Osteoblast (primary cell): ENCODE results near the gene TMEM181. TPM values are rescaled to one million over a fixed set of nuclear protein-coding genes. Genes with fewer than 3 reads are reported as not detected.

Experiments used
- DNase-seq: peaks from one replicate; pipeline ENCODE4 v3.0.0; 2011; ENCODE audit warnings: low spot score, mixed read lengths; ENCODE audit not compliant: insufficient read length; ENCODE audit errors: missing footprints
- H2AFZ ChIP-seq: 2 replicates; pipeline ENCODE4 v1.6.0; 2011; ENCODE audit warnings: mild to moderate bottlenecking, low read length
- H3K27ac ChIP-seq: 2 replicates; pipeline ENCODE4 v1.5.1; 2011; ENCODE audit warnings: mild to moderate bottlenecking, low read depth, low read length, moderate library complexity
- H3K27me3 ChIP-seq: 2 replicates; pipeline ENCODE4 v1.6.0; 2012; ENCODE audit warnings: mild to moderate bottlenecking, control low read depth, inconsistent platforms, low read length, moderate library complexity; ENCODE audit not compliant: insufficient read depth
- H3K36me3 ChIP-seq: 2 replicates; pipeline ENCODE4 v1.5.1; 2011; ENCODE audit warnings: mild to moderate bottlenecking, low read length, control low read depth, moderate library complexity; ENCODE audit not compliant: insufficient read depth
- H3K4me1 ChIP-seq: 2 replicates; pipeline ENCODE4 v1.5.1; 2011; ENCODE audit warnings: mild to moderate bottlenecking, low read length, control low read depth, moderate library complexity; ENCODE audit not compliant: insufficient read depth
- H3K4me2 ChIP-seq: 2 replicates; pipeline ENCODE4 v1.6.0; 2011; ENCODE audit warnings: mild to moderate bottlenecking, low read length; ENCODE audit not compliant: insufficient read depth
- H3K4me3 ChIP-seq: fragments of 200-600 bp; sonication (generic); 3 replicates; pipeline ENCODE4 v1.5.1; 2012; ENCODE audit warnings: mild to moderate bottlenecking, low read length, inconsistent platforms; ENCODE audit not compliant: insufficient read depth
- H3K79me2 ChIP-seq: 2 replicates; pipeline ENCODE4 v1.6.0; 2012; ENCODE audit warnings: mild to moderate bottlenecking, low read length, control low read depth, inconsistent platforms; ENCODE audit not compliant: insufficient read depth
- H3K9me3 ChIP-seq: 2 replicates; pipeline ENCODE4 v1.5.1; 2011; ENCODE audit warnings: low read depth, low read length, control low read depth
- H4K20me1 ChIP-seq: 2 replicates; pipeline ENCODE4 v1.6.0; 2012; ENCODE audit warnings: mild to moderate bottlenecking, low read length, control low read depth; ENCODE audit not compliant: insufficient read depth
- total RNA-seq: library from RNA; depleted of rRNA; stranded (reverse); fragments of >200 nt; gene quantifications from 2 replicates; pipeline ENCODE4 v1.2.3, GENCODE V29; 2012
- TF ChIP-seq, protein P1 (sequence below): IDR thresholded peaks from 2 replicates; pipeline ENCODE4 v1.5.1; 2011; ENCODE audit warnings: mild to moderate bottlenecking, low read depth, low read length, moderate library complexity; ENCODE audit errors: extremely low read depth

The TMEM181 gene
- total RNA-seq, 1 donor: 43.8 TPM

GRCh38 chr6:158639056-158639455 is 79.2 kb downstream of the TMEM181 start:
- peaks cover 42% of the 10 kb centered on the region for H3K36me3 ChIP-seq
- H3K79me2 ChIP-seq: peaks cover 64% of the 10 kb centered on the region
- peak overlapping the region; percentile 2 for H3K27ac ChIP-seq
- no peak for DNase-seq
- no peaks in the 10 kb centered on the region for H3K27me3 ChIP-seq
- H3K4me3 ChIP-seq: no peak overlapping the region
- no peak overlapping the region for H2AFZ ChIP-seq
- H3K4me1 ChIP-seq: peaks cover 29% of the 10 kb centered on the region
- H3K9me3 ChIP-seq: no peaks in the 10 kb centered on the region
- H3K4me2 ChIP-seq: no peak overlapping the region
- TF ChIP-seq, protein P1, sequence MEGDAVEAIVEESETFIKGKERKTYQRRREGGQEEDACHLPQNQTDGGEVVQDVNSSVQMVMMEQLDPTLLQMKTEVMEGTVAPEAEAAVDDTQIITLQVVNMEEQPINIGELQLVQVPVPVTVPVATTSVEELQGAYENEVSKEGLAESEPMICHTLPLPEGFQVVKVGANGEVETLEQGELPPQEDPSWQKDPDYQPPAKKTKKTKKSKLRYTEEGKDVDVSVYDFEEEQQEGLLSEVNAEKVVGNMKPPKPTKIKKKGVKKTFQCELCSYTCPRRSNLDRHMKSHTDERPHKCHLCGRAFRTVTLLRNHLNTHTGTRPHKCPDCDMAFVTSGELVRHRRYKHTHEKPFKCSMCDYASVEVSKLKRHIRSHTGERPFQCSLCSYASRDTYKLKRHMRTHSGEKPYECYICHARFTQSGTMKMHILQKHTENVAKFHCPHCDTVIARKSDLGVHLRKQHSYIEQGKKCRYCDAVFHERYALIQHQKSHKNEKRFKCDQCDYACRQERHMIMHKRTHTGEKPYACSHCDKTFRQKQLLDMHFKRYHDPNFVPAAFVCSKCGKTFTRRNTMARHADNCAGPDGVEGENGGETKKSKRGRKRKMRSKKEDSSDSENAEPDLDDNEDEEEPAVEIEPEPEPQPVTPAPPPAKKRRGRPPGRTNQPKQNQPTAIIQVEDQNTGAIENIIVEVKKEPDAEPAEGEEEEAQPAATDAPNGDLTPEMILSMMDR: no peak
- peaks cover 18% of the 10 kb centered on the region for H4K20me1 ChIP-seq

DNA sequence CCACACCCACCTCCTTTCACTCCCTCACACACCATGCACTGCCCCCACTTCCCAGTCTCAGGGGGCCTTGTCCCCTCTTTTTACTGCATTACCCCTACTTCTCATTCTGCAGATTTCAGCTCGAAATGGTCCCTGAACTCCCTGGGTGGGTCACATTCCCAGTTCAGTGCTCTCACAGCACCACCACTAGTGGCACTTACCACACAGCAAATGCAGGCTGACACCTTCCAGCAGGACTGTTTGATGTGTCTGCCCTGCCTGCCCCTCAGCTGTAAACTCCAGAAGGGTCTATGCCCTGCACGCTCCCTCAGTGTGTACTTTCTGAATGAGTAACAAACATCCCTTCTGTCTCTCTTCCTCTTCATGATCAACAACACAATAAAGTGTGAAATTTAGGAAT is 80.6 kb downstream of the TMEM181 start:
- no peak overlapping the region for H3K4me3 ChIP-seq
- H3K27me3 ChIP-seq: no peaks in the 10 kb centered on the region
- H3K79me2 ChIP-seq: peaks cover 66% of the 10 kb centered on the region
- peaks cover 29% of the 10 kb centered on the region for H3K36me3 ChIP-seq
- peaks cover 33% of the 10 kb centered on the region for H3K4me1 ChIP-seq
- no peaks in the 10 kb centered on the region for H3K9me3 ChIP-seq
- TF ChIP-seq, protein P1: no peak
- H2AFZ ChIP-seq: no peak overlapping the region
- H3K4me2 ChIP-seq: no peak overlapping the region
- H4K20me1 ChIP-seq: peaks cover 18% of the 10 kb centered on the region
- peak overlapping the region; percentile 8 for H3K27ac ChIP-seq
- DNase-seq: no peak

- Histone ChIP-seq H3K4me2 (peak overlapping the region; percentile 88), H2AFZ (no peak overlapping the region), H3K9me3 (no peaks in the 10 kb centered on the region), H3K27ac (peak overlapping the region; percentile 92), H3K79me2 (peaks cover 59% of the 10 kb centered on the region), H3K4me3 (peak overlapping the region; percentile 85), H3K36me3 (peaks cover 18% of the 10 kb centered on the region), H3K27me3 (no peaks in the 10 kb centered on the region), H4K20me1 (peaks cover 18% of the 10 kb centered on the region), H3K4me1 (peaks cover 36% of the 10 kb centered on the region)
- TF ChIP-seq, protein P1: no peak
- DNase-seq: peak; percentile 98
Observed at GRCh38 chr6:158642097-158642601, 82.3 kb downstream of the TMEM181 start.

GRCh38 chr6:158643836-158644230 is 83.9 kb downstream of the TMEM181 start:
- peak overlapping the region; percentile 88 for H3K4me2 ChIP-seq
- peak overlapping the region; percentile 92 for H3K27ac ChIP-seq
- H3K4me3 ChIP-seq: peak overlapping the region; percentile 85
- H3K36me3 ChIP-seq: peaks cover 11% of the 10 kb centered on the region
- TF ChIP-seq, protein P1: no peak
- no peaks in the 10 kb centered on the region for H3K27me3 ChIP-seq
- peaks cover 31% of the 10 kb centered on the region for H3K4me1 ChIP-seq
- H3K79me2 ChIP-seq: peaks cover 46% of the 10 kb centered on the region
- no peak overlapping the region for H2AFZ ChIP-seq
- H4K20me1 ChIP-seq: peaks cover 16% of the 10 kb centered on the region
- no peak for DNase-seq
- no peaks in the 10 kb centered on the region for H3K9me3 ChIP-seq
